T-helper 17 cell (primary cell): ENCODE results near the gene BCL11B. TPM values are rescaled to one million over a fixed set of nuclear protein-coding genes. Genes with fewer than 3 reads are reported as not detected.

Experiments used
- ATAC-seq: fragments of 150-1000 bp; cut with Tn5 transposase; 2 replicates; pipeline ENCODE4 v1.10.0; 2021; ENCODE audit warnings: mild to moderate bottlenecking, moderate library complexity
- DNase-seq, 3 donors: peaks; one replicate each; pipeline versions ENCODE4 v3.0.0 to v3.0.0-alpha.2; 2020 to 2021
- H3K9me3 ChIP-seq: one replicate; pipeline ENCODE4 v1.7.0; 2013; ENCODE audit warnings: low read length, mild to moderate bottlenecking; ENCODE audit not compliant: control insufficient read depth, poor library complexity, severe bottlenecking
- H3K27ac Mint-ChIP-seq: one replicate; pipeline ENCODE4 v1.8.0; 2022; ENCODE audit warnings: mild to moderate bottlenecking, moderate library complexity, mixed read lengths
- H3K27me3 Mint-ChIP-seq: one replicate; pipeline ENCODE4 v1.8.0; 2022; ENCODE audit warnings: mixed read lengths
- H3K36me3 Mint-ChIP-seq: one replicate; pipeline ENCODE4 v1.8.0; 2022; ENCODE audit warnings: low read depth, mixed read lengths
- H3K4me1 Mint-ChIP-seq: one replicate; pipeline ENCODE4 v1.8.0; 2022; ENCODE audit warnings: mild to moderate bottlenecking, mixed read lengths
- H3K4me3 Mint-ChIP-seq: one replicate; pipeline ENCODE4 v1.8.0; 2022; ENCODE audit warnings: mild to moderate bottlenecking, moderate library complexity, mixed read lengths
- total RNA-seq, 4 donors: library from RNA in 2 of 4; stranded (reverse) in 2 of 4; gene quantifications; one replicate each; pipeline ENCODE4 v1.2.3 and lab custom pipeline; 2022 to 2026

The BCL11B gene
- total RNA-seq, 2 donors from 2014 or later = 167 to 174 TPM

DNA sequence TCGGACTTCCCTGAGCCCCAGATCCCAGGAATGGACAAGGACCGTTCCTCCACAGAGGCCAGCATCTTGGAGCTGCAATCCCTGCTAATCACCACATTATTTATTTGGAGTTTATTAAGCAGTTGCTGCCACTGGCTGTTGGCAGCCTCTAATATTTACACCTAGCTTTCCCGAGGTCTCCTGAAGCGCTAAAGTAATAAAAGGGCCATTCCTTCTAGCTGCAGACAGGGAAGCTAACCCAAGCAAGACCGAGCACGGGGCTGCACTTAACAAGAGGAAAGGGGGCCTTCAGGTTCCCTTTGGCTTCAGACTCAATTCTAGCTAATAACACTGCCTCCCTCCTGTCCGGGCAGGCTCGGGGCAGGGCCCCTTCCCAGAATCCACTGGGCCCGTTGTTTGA is 63.7 kb downstream of the BCL11B start:
- Mint-ChIP-seq H3K27ac (peak overlapping the region; percentile 100), H3K4me1 (peaks cover 92% of the 10 kb centered on the region), H3K4me3 (peak overlapping the region; percentile 84), H3K36me3 (peaks cover 3% of the 10 kb centered on the region), H3K27me3 (no peaks in the 10 kb centered on the region)
- no peak for ATAC-seq
- H3K9me3 ChIP-seq = no peaks in the 10 kb centered on the region
- DNase-seq = no peak

DNA sequence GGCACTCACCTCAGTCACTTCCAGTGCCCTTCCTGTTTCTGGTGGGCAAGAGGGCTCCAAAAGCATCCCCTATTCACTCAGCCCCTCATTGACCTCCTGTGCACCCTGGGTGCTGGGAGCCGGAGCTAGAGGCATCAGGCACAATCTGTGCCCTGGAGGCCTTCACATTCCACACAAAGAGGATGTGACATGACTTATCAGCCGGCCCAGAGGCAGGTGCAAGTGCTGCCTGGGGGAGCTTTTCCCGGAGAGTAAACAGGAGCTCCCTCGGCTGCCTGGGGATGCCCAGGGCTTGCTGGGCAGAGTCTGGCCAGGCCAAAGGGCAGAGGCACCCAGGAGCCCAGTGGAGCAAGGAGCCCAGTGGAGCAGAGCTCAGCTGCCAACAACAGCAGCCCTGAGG is 64.5 kb downstream of the BCL11B start:
- H3K4me3 Mint-ChIP-seq = peak overlapping the region; percentile 84
- H3K9me3 ChIP-seq = no peaks in the 10 kb centered on the region
- peaks cover 92% of the 10 kb centered on the region for H3K4me1 Mint-ChIP-seq
- no peaks in the 10 kb centered on the region for H3K27me3 Mint-ChIP-seq
- H3K36me3 Mint-ChIP-seq = peaks cover 3% of the 10 kb centered on the region
- no peak for ATAC-seq
- no peak for DNase-seq
- peak overlapping the region; percentile 100 for H3K27ac Mint-ChIP-seq

DNA sequence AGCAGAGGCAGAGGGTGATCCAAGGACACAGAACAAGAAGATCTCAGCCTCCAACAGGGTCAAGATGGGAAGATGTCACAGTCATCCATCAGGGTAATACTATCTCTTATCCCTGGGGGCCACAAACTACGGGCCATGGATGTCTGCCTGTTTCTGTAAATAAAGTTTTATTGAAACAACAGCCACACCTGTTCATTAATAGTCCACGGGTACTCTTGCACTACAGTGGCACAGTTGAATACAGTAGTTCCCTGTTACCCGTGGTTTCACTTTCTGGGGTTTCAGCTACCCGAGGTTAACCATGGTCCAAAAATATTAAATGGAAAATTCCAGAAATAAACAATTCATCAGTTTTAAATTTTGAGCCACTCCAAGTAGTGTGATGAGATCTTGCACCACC is 65.9 kb downstream of the BCL11B start:
- Mint-ChIP-seq H3K27ac (peak overlapping the region; percentile 100), H3K27me3 (no peaks in the 10 kb centered on the region), H3K4me3 (peak overlapping the region; percentile 84), H3K4me1 (peaks cover 92% of the 10 kb centered on the region), H3K36me3 (no peaks in the 10 kb centered on the region)
- DNase-seq (no peak), ATAC-seq (peak; percentile 28)
- no peaks in the 10 kb centered on the region for H3K9me3 ChIP-seq

DNA sequence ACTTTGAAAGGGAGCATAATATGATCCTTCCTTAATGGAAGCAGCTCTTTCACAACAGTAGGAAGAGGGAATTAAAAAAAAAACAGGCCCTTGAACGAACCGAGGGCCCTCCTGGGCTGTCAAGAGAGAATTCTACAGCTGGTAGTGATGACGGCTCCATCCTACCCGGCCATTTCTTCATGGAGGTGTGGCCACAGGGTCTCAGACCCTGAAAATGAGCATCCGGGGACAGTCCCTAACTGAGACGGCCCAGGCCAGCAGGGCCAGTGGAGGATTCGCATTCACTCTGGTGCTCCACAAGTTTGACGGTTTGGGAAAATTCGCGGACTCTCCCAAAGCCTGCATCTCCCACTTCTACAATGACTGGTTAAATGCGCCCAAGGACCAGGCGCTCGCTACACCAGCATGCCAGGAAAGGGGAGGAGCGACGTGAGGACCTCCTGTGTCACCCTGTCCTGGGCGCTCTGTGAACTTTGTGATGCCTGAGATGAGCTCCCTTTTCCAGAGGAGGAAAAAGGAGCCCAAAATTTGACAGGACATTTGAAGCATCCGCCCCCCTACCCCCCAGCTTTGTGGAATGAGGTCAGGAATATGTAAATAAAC is 66.8 kb downstream of the BCL11B start:
- DNase-seq (no peak), ATAC-seq (no peak)
- Mint-ChIP-seq H3K4me3 (peak overlapping the region; percentile 84), H3K27ac (peak overlapping the region; percentile 100), H3K27me3 (no peaks in the 10 kb centered on the region), H3K4me1 (peaks cover 88% of the 10 kb centered on the region), H3K36me3 (no peaks in the 10 kb centered on the region)
- no peaks in the 10 kb centered on the region for H3K9me3 ChIP-seq

DNA sequence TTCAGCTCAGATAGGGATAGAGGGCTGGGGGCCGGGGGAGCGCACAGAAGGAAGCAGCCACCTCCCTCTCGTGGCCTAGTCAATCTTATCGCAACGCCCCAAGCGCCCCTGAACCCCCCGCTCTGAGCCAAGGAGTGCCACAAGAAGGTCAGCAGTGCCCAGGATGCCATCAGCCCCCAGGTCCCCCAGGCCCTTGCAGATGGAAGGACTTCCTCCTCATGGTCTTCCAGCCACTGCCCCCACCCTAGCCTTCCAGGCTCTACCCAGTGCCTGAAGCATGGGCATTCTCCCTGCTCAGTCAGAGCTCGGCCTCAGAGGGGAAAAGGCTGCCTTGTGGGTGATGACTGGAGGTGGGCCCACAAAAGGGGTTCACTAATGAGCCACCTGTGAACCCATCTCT is 68.2 kb downstream of the BCL11B start:
- Mint-ChIP-seq H3K4me3 (peak overlapping the region; percentile 82), H3K36me3 (no peaks in the 10 kb centered on the region), H3K4me1 (peaks cover 88% of the 10 kb centered on the region), H3K27me3 (no peaks in the 10 kb centered on the region), H3K27ac (peak overlapping the region; percentile 100)
- no peaks in the 10 kb centered on the region for H3K9me3 ChIP-seq
- ATAC-seq = no peak
- no peak for DNase-seq

DNA sequence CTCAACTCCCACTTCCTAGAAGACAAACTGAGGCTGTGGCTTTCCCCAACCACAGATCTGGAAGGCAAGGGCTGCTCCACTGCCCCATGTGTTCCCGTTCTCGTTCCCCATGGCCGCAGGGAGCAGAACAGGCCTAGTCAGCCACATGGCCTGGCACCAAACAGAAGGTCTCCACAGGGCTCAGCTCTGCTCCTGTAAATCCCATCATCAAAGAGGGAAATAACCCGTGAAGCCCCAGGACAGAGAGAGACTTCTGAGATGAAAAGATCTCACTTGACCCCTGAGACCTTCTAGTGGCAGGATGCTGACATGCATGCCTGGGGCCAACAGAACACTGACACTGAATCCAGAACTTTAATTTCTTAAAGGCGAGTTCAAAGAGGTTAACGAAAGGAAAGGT is 68.9 kb downstream of the BCL11B start:
- Mint-ChIP-seq H3K4me1 (peaks cover 86% of the 10 kb centered on the region), H3K27me3 (no peaks in the 10 kb centered on the region), H3K27ac (peak overlapping the region; percentile 100), H3K4me3 (peak overlapping the region; percentile 82), H3K36me3 (no peaks in the 10 kb centered on the region)
- DNase-seq (no peak), ATAC-seq (peak; percentile 5)
- no peaks in the 10 kb centered on the region for H3K9me3 ChIP-seq

DNA sequence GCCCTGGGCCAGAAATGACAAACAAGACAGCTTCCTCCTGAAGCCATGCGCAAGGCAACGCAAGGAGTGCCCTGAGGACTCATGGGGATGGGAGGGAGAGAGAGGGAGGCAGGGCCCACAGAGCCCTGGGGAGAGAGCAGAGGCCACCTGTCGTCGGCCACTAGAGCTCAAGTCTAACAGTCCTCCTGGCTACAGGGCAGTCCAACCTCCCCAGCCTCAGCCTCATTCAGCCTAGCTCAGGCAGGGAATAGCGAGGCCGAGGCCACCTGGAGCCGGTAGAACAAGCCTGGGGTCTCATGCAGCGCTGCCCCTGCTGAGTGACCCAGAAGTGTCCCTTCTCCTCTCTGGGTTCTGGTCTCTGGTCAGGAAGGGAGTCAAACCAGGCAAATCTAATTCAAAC is 69.5 kb downstream of the BCL11B start:
- ATAC-seq (no peak), DNase-seq (no peak)
- Mint-ChIP-seq H3K27ac (peak overlapping the region; percentile 100), H3K4me1 (peaks cover 85% of the 10 kb centered on the region), H3K36me3 (no peaks in the 10 kb centered on the region), H3K27me3 (no peaks in the 10 kb centered on the region), H3K4me3 (peak overlapping the region; percentile 82)
- H3K9me3 ChIP-seq = no peaks in the 10 kb centered on the region

DNA sequence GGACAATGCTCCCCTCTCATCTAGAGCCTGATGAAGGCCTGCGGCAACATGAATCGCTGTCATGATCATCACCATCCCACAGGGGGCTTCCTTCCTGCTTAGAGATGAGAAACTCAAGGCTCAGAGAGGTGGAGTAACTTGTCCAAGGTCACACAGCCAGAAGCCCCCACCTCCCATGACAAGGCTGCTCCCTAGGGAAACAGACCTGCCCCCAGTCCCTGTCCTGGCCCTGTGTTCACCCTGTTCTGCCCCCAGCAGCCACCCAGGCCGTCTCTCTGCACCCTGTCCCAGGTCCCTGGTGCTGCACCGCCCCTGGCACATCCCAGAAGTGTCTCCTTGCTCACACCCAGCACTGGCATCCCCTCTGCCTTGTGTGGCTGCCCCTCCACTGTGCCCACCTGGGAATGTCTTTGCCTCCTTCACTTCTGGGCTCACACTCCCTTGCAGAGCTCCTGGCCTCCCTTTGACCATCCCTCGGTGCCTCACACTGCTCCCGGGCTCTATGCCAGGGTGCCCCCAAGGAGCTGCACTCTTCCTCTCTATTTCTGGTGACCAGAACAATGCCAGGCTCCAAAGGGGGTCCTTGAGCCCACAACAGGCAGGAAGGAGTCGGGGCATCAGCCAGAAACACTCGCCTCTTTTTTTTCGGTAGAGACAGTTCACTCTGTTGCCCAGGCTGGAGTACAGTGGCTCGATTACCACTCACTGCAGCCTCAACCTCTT is 70.5 kb downstream of the BCL11B start:
- no peak for DNase-seq
- H3K4me1 Mint-ChIP-seq = peaks cover 82% of the 10 kb centered on the region
- H3K4me3 Mint-ChIP-seq = peak overlapping the region; percentile 82
- no peaks in the 10 kb centered on the region for H3K27me3 Mint-ChIP-seq
- peak overlapping the region; percentile 100 for H3K27ac Mint-ChIP-seq
- no peaks in the 10 kb centered on the region for H3K36me3 Mint-ChIP-seq
- H3K9me3 ChIP-seq = no peaks in the 10 kb centered on the region
- ATAC-seq = peak; percentile 37

DNA sequence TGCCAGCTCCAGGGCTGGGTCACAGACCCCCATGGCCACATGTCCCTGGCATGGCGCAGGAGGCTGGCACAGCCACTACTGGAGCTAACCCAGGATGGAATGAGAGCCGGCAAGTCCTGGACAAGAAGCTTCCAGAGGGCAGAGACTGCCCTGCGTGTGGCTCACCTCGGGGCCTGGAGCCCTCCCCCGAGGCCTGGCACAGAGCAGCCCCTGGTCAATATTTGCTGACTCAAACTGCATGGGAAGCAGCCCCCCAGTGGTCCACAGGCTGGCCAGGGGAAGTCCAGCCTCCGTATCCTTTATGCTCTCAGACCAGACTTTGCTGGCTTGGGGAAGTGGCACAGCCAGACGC is 71.4 kb downstream of the BCL11B start:
- H3K4me1 Mint-ChIP-seq = peaks cover 73% of the 10 kb centered on the region
- H3K36me3 Mint-ChIP-seq = no peaks in the 10 kb centered on the region
- H3K27ac Mint-ChIP-seq = peak overlapping the region; percentile 100
- H3K27me3 Mint-ChIP-seq = no peaks in the 10 kb centered on the region
- H3K9me3 ChIP-seq = no peaks in the 10 kb centered on the region
- H3K4me3 Mint-ChIP-seq = peak overlapping the region; percentile 82
- ATAC-seq = no peak
- no peak for DNase-seq

DNA sequence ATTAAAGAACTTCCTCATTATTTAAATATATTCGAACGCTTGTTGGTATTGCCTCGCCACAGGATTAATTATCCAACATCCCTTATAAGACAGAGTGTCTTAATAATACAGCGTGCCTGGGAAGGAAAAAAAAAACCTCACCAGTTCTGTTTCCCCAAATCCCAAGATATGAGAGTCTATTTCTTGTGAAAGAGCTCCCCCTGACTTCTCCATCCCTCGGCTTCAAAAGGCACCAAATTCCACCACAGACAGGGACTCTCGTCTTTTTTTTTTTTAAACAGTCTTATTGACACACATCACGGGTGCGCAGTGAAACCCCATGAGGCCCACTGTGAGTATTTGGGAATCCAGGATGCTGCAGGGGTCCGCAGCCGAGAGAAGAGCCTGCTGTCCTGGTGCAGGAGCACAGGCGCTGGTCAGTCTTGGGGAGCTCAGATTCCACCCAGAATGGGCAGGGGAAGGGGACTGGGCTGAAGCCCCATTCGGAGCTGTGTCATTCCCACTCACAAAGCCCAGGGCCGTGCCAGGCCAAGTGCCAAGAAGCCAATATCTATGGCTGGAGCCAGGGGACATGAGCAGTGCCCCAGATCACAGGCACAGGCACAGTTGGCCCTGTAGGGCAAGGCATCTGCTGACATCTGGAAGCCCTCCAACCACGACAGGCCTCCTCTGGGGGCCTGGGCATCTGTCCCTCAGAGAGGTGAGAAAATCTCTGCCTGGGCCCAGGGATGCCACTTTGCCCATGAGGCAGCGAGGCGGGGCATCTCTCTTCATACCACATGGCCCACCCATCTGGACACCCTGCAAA is 71.9 kb downstream of the BCL11B start:
- Mint-ChIP-seq H3K27me3 (no peaks in the 10 kb centered on the region), H3K27ac (peak overlapping the region; percentile 100), H3K4me3 (peak overlapping the region; percentile 82), H3K36me3 (no peaks in the 10 kb centered on the region), H3K4me1 (peaks cover 72% of the 10 kb centered on the region)
- ATAC-seq = no peak
- DNase-seq = no peak
- no peaks in the 10 kb centered on the region for H3K9me3 ChIP-seq

DNA sequence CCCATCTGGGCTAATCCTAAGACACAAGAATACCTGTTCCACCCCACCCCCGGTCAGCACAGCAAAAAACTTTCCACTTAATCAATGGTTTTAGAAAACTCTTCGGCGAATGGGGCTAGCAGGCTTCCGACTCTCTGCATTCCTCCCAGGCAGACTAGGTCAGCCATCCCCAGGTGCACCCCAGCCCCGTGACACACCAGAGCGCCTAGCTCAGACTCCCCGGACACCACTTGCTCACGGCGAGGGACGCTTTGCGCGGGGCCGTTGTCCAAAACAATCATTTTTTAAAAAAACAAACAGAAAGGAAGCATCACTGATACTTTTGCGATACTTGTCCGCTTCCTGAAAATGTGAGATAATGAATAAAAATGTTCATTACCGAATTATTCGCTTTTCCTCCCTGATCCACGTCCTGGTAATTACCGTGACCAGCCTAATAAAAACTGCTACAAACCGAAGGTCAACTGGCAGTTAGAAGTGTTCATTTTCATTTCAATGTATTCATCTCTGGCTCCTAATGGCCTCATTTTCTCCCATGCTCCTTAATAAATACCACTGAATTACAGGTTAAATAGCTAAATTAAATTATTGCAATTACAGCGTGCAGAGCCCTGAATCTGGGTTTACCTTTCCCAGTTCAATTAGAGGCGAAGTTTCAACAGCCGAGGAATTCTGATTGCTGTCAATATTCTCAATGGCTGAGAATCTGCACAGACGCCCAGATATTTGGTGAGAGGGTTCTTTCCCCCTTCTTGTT is 73.1 kb downstream of the BCL11B start:
- H3K9me3 ChIP-seq = no peaks in the 10 kb centered on the region
- DNase-seq (no peak), ATAC-seq (no peak)
- H3K27ac Mint-ChIP-seq = peak overlapping the region; percentile 100
- H3K4me3 Mint-ChIP-seq = peak overlapping the region; percentile 82
- no peaks in the 10 kb centered on the region for H3K27me3 Mint-ChIP-seq
- H3K4me1 Mint-ChIP-seq = peaks cover 71% of the 10 kb centered on the region
- H3K36me3 Mint-ChIP-seq = no peaks in the 10 kb centered on the region

DNA sequence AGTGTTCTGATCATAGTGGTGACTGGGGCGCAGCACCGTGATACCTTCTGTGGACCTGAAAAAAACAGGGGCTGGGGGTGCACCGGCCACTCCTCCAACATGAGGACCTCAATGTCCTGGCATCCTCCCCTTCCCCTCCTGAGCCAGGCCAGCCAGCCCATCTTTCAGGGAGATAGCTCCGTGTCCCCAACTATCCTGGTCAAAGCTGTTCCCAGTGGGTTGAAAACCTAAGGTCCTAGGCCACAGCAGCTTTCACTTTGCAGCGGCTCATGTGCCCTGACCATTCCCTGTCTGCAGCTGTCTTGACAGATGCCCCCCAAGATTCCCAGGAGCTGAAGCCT is 75.7 kb downstream of the BCL11B start:
- Mint-ChIP-seq H3K4me3 (peak overlapping the region; percentile 12), H3K27me3 (no peaks in the 10 kb centered on the region), H3K4me1 (peaks cover 69% of the 10 kb centered on the region), H3K27ac (peak overlapping the region; percentile 100), H3K36me3 (peaks cover 2% of the 10 kb centered on the region)
- DNase-seq (no peak), ATAC-seq (no peak)
- H3K9me3 ChIP-seq = no peaks in the 10 kb centered on the region
